ENCODE data around the gene POPDC3. TPM values are rescaled to one million over a fixed set of nuclear protein-coding genes. Genes with fewer than 3 reads are reported as not detected.
A peak's percentile ranks its signal among the peaks of the same experiment; 100 is the strongest.

Gene POPDC3
- total RNA-seq, 4 donors from 2014 or later, result not detected

DNA sequence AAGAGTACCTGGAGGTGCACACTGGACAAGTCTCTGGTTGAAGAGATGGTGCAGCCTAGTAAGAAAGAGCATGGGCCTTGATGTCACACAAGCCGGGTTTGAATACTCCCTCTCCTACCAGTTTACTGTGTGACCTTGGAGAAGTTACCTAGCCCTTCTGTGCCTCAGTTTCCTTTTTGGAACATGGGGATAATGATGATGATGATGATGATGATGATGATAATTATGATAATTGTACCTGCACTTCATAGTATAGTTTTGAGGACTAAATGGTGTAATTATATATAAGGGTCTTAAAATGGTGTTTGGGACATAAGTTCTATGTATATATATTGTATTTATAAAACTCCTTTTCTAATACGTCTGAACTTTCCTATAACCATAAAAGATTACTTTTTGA is 41.7 kb downstream of the POPDC3 start:
- peaks cover 0 to 8% (median 0%) of the 10 kb centered on the region in 4 donors for H3K4me1 ChIP-seq
- peaks cover 0 to 8% of the 10 kb centered on the region in 2 donors for H3K27me3 ChIP-seq
- no peaks in the 10 kb centered on the region for H3K36me3 ChIP-seq
- no peak for DNase-seq
- H3K9me3 ChIP-seq, result no peaks in the 10 kb centered on the region
- no peak for TF ChIP-seq CTCF (IDR thresholded peaks at IDR 0.05)
- TF ChIP-seq POLR2A (IDR thresholded peaks at IDR 0.05), result no peak
- H3K27ac ChIP-seq, result no peak overlapping the region
- no peak overlapping the region for H3K4me3 ChIP-seq

- no peak for DNase-seq
- peaks cover 0 to 8% (median 0%) of the 10 kb centered on the region in 4 donors for H3K4me1 ChIP-seq
- peaks cover 0 to 8% of the 10 kb centered on the region in 2 donors for H3K27me3 ChIP-seq
- no peaks in the 10 kb centered on the region for H3K36me3 ChIP-seq
- TF ChIP-seq CTCF (IDR thresholded peaks at IDR 0.05) (no peak), POLR2A (IDR thresholded peaks at IDR 0.05) (no peak)
- H3K4me3 ChIP-seq, result peak overlapping the region; percentile 49 to 92 (median 64)
- H3K9me3 ChIP-seq, result no peaks in the 10 kb centered on the region
- H3K27ac ChIP-seq, result peak overlapping the region in 2 of 4 donors; percentile 65 to 84
Measured at GRCh38 chr6:105137388-105137787, 42.4 kb downstream of the POPDC3 start.

GRCh38 chr6:105136431-105137350 is 43.1 kb downstream of the POPDC3 start:
- Histone ChIP-seq H3K27me3 (peaks cover 0 to 8% of the 10 kb centered on the region in 2 donors), H3K36me3 (no peaks in the 10 kb centered on the region), H3K27ac (peak overlapping the region; percentile 34 to 84 (median 66)), H3K4me1 (peaks cover 0 to 8% (median 0%) of the 10 kb centered on the region in 4 donors), H3K4me3 (peak overlapping the region; percentile 49 to 92 (median 64)), H3K9me3 (no peaks in the 10 kb centered on the region)
- peak in 2 of 3 donors; percentile 54 to 67 for DNase-seq
- TF ChIP-seq CTCF (IDR thresholded peaks at IDR 0.05) (peak in 3 of 6 experiments; percentile 24 to 31 (median 30)), POLR2A (IDR thresholded peaks at IDR 0.05) (no peak)

GRCh38 chr6:105135907-105136430 is 43.8 kb downstream of the POPDC3 start:
- peak overlapping the region in 3 of 4 donors; percentile 34 to 84 (median 67) for H3K27ac ChIP-seq

GRCh38 chr6:105135056-105135455 is 44.8 kb downstream of the POPDC3 start:
- no peak for DNase-seq
- Histone ChIP-seq H3K36me3 (no peaks in the 10 kb centered on the region), H3K27me3 (peaks cover 0 to 8% of the 10 kb centered on the region in 2 donors), H3K4me3 (no peak overlapping the region), H3K9me3 (no peaks in the 10 kb centered on the region), H3K4me1 (peaks cover 0 to 8% (median 0%) of the 10 kb centered on the region in 4 donors), H3K27ac (no peak overlapping the region)
- peak in 3 of 6 experiments; percentile 4 to 17 (median 4) for TF ChIP-seq CTCF (IDR thresholded peaks at IDR 0.05)
- no peak for TF ChIP-seq POLR2A (IDR thresholded peaks at IDR 0.05)

More at GRCh38 chr6:105135907-105136430, 43.8 kb downstream of the POPDC3 start:
- no peaks in the 10 kb centered on the region for H3K9me3 ChIP-seq
- no peak for DNase-seq
- peaks cover 0 to 8% (median 0%) of the 10 kb centered on the region in 4 donors for H3K4me1 ChIP-seq
- H3K27me3 ChIP-seq, result peaks cover 0 to 8% of the 10 kb centered on the region in 2 donors
- peak overlapping the region; percentile 49 to 92 (median 64) for H3K4me3 ChIP-seq
- TF ChIP-seq CTCF (IDR thresholded peaks at IDR 0.05) (no peak), POLR2A (IDR thresholded peaks at IDR 0.05) (no peak)
- H3K36me3 ChIP-seq, result no peaks in the 10 kb centered on the region
